GM12878 (cell line): ENCODE data around the gene GPRC5C. TPM values are rescaled to one million over a fixed set of nuclear protein-coding genes. Genes with fewer than 3 reads are reported as not detected.

Experiments
- ATAC-seq: fragments of 200-7000 bp; cut with Tn5 transposase; 3 replicates; pipeline ENCODE4 v1.9.1; 2020; ENCODE audit warnings: mild to moderate bottlenecking, moderate library complexity
- BruUV-seq: library from RNA; stranded (reverse); fragments of 400-500 nt; replicated peaks from 2 replicates; lab custom pipeline; 2021; lab: Mats Ljungman, UMichigan
- CTCF ChIA-PET: fragments of 300-600 bp; sonication (Branson Sonifier 250); formaldehyde crosslinking; extraction: SDS; loops from one replicate; lab custom pipeline; 2021; ENCODE audit warnings: inconsistent platforms; lab: Yijun Ruan, JAX
- POLR2A ChIA-PET: fragments of 350-600 bp; formaldehyde crosslinking; extraction: SDS; loops from one replicate; lab custom pipeline; 2021; ENCODE audit warnings: inconsistent platforms; lab: Charles Lee
- RAD21 ChIA-PET: fragments of 300-600 bp; sonication (Branson Sonifier 250); formaldehyde crosslinking; loops from one replicate; lab custom pipeline; 2023; ENCODE audit warnings: antibody characterized with exemption; ENCODE audit not compliant: unreplicated experiment; lab: Charles Lee
- SMC1A ChIA-PET: fragments of 300-600 bp; sonication (Branson Sonifier 250); formaldehyde crosslinking; loops from one replicate; lab custom pipeline; 2023; ENCODE audit not compliant: unreplicated experiment, uncharacterized antibody; lab: Charles Lee
- DNase-seq: peaks from one replicate; pipeline ENCODE4 v3.0.0-alpha.2; 2011; ENCODE audit warnings: low read depth, low spot score
- FAIRE-seq: peaks from 3 replicates; lab custom pipeline; 2011; peaks lifted over from hg19 to GRCh38; lab: Jason Lieb, UNC
- H2AFZ ChIP-seq: 2 replicates; pipeline ENCODE4 v1.6.0; 2011; ENCODE audit warnings: low read depth, low read length, control low read depth; ENCODE audit not compliant: control insufficient read depth
- H3K27ac ChIP-seq: 2 replicates; pipeline ENCODE4 v1.5.1; 2011; ENCODE audit warnings: control low read depth; ENCODE audit not compliant: control insufficient read depth, insufficient read depth
- H3K27me3 ChIP-seq, 2 experiments: replicated peaks in 1 of 2; 2 replicates each; pipeline versions ENCODE4 v1.6.0 to v1.6.1; 2011; ENCODE audit warnings: low read length in 1 of 2; ENCODE audit not compliant: control insufficient read depth in 2 of 2, insufficient read depth in 2 of 2
- H3K36me3 ChIP-seq, 2 experiments: 2 replicates each; pipeline ENCODE4 v1.5.1; 2011; ENCODE audit warnings: low read length in 1 of 2; ENCODE audit not compliant: control insufficient read depth in 2 of 2, insufficient read depth in 2 of 2
- H3K4me1 ChIP-seq: 2 replicates; pipeline ENCODE4 v1.6.1; 2011; ENCODE audit warnings: mild to moderate bottlenecking, low read length, moderate library complexity, mixed read lengths; ENCODE audit not compliant: control insufficient read depth, insufficient read depth
- H3K4me2 ChIP-seq: 2 replicates; pipeline ENCODE4 v1.6.0; 2011; ENCODE audit warnings: control low read depth; ENCODE audit not compliant: control insufficient read depth, insufficient read depth
- H3K4me3 ChIP-seq: fragments of 200-600 bp; sonication (generic); 2 replicates; pipeline ENCODE4 v1.5.1; 2016
- H3K79me2 ChIP-seq: 2 replicates; pipeline ENCODE4 v1.6.0; 2011; ENCODE audit warnings: low read length; ENCODE audit not compliant: control insufficient read depth, insufficient read depth
- H3K9ac ChIP-seq: 2 replicates; pipeline ENCODE4 v1.8.0; 2011; ENCODE audit warnings: low read length, control low read depth, mixed read lengths; ENCODE audit not compliant: control insufficient read depth, insufficient read depth
- H3K9me3 ChIP-seq: replicated peaks from 3 replicates; pipeline ENCODE4 v1.5.1; 2011; ENCODE audit warnings: mild to moderate bottlenecking, low read length; ENCODE audit not compliant: control insufficient read depth, insufficient read depth
- H4K20me1 ChIP-seq: 2 replicates; pipeline ENCODE4 v1.6.0; 2011; ENCODE audit not compliant: control insufficient read depth, insufficient read depth
- BMI1 ChIP-seq: fragments of 450-650 bp; IDR thresholded peaks from 2 replicates; pipeline ENCODE4 v1.6.1; 2016; ENCODE audit warnings: mild to moderate bottlenecking, moderate library complexity, borderline replicate concordance
- CBX3 ChIP-seq: fragments of 200-600 bp; sonication (generic); IDR thresholded peaks from 2 replicates; pipeline ENCODE4 v1.6.1; 2016; ENCODE audit warnings: low read depth, borderline replicate concordance
- EZH2 ChIP-seq: IDR thresholded peaks from 2 replicates; pipeline ENCODE4 v1.6.1; 2012; ENCODE audit warnings: low read depth, mild to moderate bottlenecking, control low read depth, inconsistent platforms, low read length, borderline replicate concordance; ENCODE audit not compliant: control insufficient read depth
- HDGF ChIP-seq: fragments of 450-650 bp; IDR thresholded peaks from 2 replicates; pipeline ENCODE4 v1.6.1; 2016; ENCODE audit warnings: antibody characterized with exemption
- IRF4 ChIP-seq: IDR thresholded peaks from 2 replicates; pipeline ENCODE4 v1.6.1; 2011; ENCODE audit warnings: low read depth, low read length
- MAX ChIP-seq: IDR thresholded peaks from 2 replicates; pipeline ENCODE4 v1.6.1; 2012; ENCODE audit warnings: low read depth, low read length, improper control_type of control experiment
- NBN ChIP-seq: fragments of 450-650 bp; IDR thresholded peaks from 2 replicates; pipeline ENCODE4 v1.6.1; 2016
- TCF3 ChIP-seq: IDR thresholded peaks from 2 replicates; pipeline ENCODE4 v1.6.1; 2012; ENCODE audit warnings: low read depth, mild to moderate bottlenecking, low read length, borderline replicate concordance; ENCODE audit not compliant: insufficient read depth
- WGBS: methylation state at CpG from one replicate; pipeline ENCODE4 v1.1.6; 2016; ENCODE audit warnings: low lambda C conversion rate; ENCODE audit not compliant: insufficient replicate concordance, insufficient coverage; ENCODE audit errors: missing lambda C conversion rate; 5-methylcytosine and 5-hydroxymethylcytosine counted together
- in situ Hi-C: fragments of 300-500 bp; cut with MboI; formaldehyde crosslinking; loops from 9 replicates; pipeline ENCODE4 v1.14.3; 2018; ENCODE audit warnings: mixed read lengths
- intact Hi-C: fragments of 100-400 bp; cut with micrococcal nuclease; formaldehyde crosslinking; loops from one replicate; pipeline ENCODE4 v1.14.2; 2022; ENCODE audit not compliant: unreplicated experiment
- polyA plus RNA-seq, 11 experiments: library from polyadenylated mRNA; depleted of rRNA in 4 of 11; unstranded in 6 of 11; stranded (reverse) in 5 of 11; fragments of >200 nt; fragmentation: Nextera tagmentation in 4 of 11; fragmentation: Illumina TruSeq in 1 of 11; extraction: Ambion mirVana in 4 of 11; extraction: Trizol in 1 of 11; gene quantifications; 1 replicate in 1 of 11; 2 replicates in 10 of 11; pipeline versions ENCODE4 v1.2.1 to v1.2.3, GENCODE V29; 2011 to 2016; ENCODE audit warnings: inconsistent platforms in 2 of 11, missing spikeins in 2 of 11, low read depth in 1 of 11
- total RNA-seq, 4 experiments: library from RNA; depleted of rRNA in 3 of 4; stranded (reverse); fragments of >200 nt in 3 of 4; fragmentation: Illumina TruSeq in 1 of 4; extraction: Trizol in 1 of 4; gene quantifications; 2 replicates each; pipeline versions ENCODE4 v1.2.1 to v1.2.3, GENCODE V29; 2013 to 2021

GPRC5C gene
- total and polyA plus RNA-seq, 10 of the 15 experiments (the other 5 are each of a cell fraction or from before 2014, with no cell fraction given) = 0.04 to 1.3 (median 0.36) TPM; not detected in 2

GRCh38 chr17:74445158-74445557, 13.3 kb downstream of the GPRC5C start:
- no peak for DNase-seq
- ChIA-PET RAD21 (interaction anchor here (0.6 kb wide), 1 partner anchor 9 kb away, joined by 3 read pairs; no protein-coding TSS in a partner anchor), SMC1A (interaction anchor here (1.6 to 2.9 kb wide), 2 partner anchors 9 to 30 kb away, joined by 3 to 12 read pairs; no protein-coding TSS in a partner anchor), POLR2A (no interaction called here), CTCF (interaction anchor here (0.6 to 5.1 kb wide), 6 partner anchors 11 to 77 kb away, joined by 3 to 34 read pairs (median 4); no protein-coding TSS in a partner anchor)
- 63% methylated on average over 7 of the region's 7 CpGs for WGBS
- Histone ChIP-seq H3K79me2 (no peaks in the 10 kb centered on the region), H3K4me1 (peaks cover 5% of the 10 kb centered on the region; the same call in 1 of the 2 replicates), H3K27ac (no peak overlapping the region), H3K9ac (no peak overlapping the region), H3K4me2 (no peak overlapping the region), H4K20me1 (no peaks in the 10 kb centered on the region), H3K36me3 (no peaks in the 10 kb centered on the region), H3K9me3 (no peaks in the 10 kb centered on the region; the same call in 2 of the 3 replicates), H2AFZ (no peak overlapping the region), H3K4me3 (no peak overlapping the region), H3K27me3 (no peaks in the 10 kb centered on the region)
- no peak for ATAC-seq
- in situ Hi-C loops = no loop called here
- BruUV-seq = no TSS peak
- no peak for FAIRE-seq
- TF ChIP-seq EZH2 (no peak), TCF3 (no peak), MAX (no peak), CBX3 (no peak), BMI1 (no peak), NBN (no peak), HDGF (no peak), IRF4 (no peak)
- intact Hi-C loops = no loop called here
